Middle frontal gyrus (tissue), 1 donor: ENCODE results near the gene HIVEP3.

ENCODE experiments used
- DNase-seq: peaks from one replicate; pipeline ENCODE4 v3.0.0-alpha.2; 2015; ENCODE audit warnings: low spot score; ENCODE audit errors: extremely low spot score

Gene HIVEP3

DNA sequence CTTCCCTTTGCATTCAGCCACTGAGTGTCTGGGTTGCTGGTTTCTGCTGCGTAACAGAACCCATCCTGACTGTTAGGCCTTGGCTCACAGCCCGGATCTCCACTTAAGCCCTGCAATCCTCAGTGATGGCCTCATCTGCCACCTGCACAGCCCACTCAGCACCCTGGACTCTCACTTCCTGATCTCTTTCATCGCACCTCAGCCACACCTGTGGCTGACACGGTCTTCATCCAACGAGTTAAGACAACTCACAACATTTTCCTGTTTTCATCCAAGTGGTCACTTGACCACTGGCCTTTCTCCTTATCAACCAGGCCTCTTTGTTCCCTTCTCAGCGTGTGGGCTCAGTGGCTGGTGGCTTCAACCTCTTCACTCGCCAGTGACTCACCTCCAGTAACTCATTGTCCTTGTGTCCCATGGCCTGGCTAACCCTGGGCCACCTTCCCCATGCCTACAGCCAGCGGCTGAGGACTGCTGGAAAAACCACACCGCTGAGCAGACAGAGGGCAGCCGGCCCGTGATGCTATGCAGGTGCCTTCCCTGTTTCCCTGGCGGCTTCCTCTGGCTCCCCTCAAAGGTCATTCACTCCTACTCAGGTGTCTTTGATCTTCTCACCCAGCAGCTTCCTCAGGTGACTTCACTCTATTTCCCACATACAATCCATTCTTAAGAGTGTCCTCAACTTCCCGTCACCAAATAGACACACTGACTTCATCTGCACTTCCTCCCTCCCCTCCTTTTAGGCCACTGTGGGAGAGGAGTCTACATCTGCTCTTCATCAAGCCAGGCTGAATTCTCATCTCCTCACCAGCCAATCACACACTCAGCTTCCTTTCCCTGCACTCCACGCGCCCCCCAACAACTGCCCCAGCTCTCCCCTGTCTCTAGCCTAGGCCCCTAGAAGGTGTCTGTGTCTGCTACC, 414.3 kb downstream of the HIVEP3 start:
- no peak for DNase-seq

DNA sequence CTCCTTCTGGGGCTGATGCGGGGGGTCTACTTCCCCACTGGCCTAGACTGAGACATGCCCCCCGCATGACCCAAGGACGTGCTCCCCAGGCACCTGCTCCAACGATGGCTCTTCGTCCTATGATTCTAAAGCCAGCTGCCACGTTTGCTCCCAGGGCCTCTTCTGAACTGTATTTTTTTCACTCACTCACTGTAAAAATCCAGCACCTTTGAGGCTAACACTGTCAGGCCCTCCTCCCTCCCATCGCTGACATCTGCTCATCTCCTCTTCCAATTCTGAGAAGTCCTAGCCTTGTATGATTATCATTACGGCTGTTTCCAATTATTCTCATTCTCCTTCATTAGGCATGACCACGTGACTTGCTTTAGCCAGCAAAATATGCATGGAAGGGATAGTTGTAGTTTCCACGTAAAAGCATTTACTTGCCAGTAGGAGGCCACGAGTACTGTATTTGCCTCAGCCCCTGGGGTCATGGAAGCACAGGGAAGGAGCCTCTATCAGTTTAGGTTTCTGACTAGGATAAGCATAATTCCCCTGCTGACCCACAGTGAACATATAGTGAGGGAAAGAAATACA, 415.1 kb downstream of the HIVEP3 start:
- no peak for DNase-seq

DNA sequence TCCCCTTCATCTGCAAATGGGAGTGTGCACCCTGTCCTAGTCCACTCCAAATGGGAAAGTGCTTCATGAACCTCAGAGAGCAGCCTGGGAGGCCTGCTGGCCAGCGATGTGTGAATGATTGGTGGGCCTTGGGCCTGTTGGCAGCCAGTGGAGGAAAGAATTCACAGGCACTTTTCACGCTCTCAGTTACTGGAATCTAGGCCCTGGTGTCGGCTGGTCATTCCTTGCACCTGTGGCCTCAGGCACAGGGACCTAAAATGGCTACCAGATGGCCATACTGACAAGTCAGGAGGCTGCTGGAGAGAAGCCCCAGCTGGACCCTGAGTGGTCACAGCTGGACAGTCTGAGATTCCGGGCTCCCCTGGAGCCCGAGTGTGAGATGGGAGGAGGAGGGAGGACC, 415.8 kb downstream of the HIVEP3 start:
- DNase-seq: no peak

DNA sequence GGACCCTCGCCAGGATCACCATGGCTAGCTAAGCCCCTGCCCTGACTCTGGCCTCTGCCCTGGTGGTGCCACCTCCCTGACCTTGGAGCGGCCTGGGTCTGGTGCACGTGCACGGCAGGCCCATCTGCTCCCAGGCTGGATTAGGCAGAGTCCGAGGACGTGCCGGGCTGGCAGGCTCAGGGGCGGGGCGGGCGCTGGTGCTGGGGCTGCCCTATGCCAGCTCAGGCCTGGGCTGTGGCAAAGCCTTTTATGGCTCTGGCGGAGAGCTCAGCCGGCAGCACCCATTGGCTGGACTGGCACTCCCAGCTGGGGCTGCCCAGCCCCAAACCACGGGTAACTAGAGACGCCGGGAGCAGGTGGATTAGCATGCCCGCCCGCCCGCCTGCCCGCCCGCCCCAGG, 417.1 kb downstream of the HIVEP3 start:
- no peak for DNase-seq

DNA sequence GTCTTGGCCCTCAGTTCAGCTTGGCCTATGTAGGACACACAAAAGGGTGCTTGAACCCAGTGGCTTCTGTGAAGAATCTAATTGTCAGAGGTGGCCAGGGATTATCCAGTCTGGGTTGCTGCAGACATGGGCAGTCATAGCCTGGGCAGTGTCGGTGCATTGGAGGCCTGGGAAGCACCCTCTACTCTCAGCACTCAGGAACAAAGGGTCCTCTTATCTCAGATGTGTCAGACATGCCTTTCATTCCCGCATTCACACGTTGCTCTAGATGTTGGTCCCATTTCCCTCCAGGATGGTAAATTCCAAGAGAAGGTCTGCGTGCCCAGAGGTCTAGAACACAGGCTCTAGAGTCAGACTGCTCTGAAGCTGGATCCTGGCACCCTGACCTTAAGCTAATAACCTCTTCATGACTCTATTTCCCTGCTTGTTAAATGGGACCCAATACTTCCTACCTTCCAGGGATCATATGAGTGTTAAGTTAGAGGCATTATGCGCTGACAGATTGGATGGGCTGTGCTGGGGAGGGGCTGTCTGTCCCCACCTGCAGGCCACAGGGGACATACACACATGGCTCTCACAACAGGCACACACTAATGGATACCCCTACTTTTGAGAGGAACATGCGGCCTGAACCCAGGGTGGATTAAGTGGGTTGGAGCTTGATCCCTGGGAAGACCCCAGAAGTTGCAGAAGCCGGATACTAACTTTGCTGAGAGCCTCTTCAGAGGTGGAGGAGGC, 417.8 kb downstream of the HIVEP3 start:
- DNase-seq: no peak

DNA sequence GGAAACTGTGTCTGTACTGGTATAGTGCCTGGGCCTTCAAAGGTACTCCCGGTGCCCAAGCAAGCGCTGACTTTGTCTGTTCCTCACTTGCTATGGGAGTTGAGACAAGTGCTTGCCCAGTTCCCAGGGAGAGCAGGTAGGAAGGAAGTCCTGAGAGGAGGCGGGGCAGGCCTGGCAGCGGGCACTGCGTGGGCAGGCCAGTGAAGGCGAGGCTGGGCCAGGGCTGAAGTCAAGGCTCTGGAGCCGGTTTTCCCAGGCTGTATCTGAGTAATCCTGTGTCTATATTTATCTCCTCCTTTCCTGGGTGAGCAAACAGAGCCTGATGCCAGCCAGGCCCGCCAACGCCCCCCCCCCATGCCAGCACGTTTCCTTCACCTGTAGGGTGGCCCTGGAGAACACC, 418.3 kb downstream of the HIVEP3 start:
- no peak for DNase-seq

DNA sequence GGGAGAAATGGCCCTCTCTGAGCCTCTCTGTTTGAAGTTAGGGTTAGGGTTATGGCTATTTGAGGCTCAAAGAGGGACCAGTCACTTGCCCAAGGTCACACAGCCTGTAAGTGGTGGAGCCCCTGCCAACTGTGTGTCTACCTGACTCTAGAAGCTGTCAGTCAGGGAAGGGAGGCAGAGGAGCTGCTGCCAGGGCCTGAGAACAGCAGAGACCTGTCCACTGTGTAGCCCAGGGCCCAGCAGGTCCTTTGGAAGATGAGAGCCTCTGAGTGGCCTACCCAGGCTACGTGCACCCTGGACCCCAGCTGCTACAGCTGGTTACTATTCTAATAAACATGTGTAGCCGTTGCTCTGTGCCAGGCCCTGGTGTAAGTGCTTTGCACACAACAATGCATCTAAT, 419.1 kb downstream of the HIVEP3 start:
- no peak for DNase-seq

DNA sequence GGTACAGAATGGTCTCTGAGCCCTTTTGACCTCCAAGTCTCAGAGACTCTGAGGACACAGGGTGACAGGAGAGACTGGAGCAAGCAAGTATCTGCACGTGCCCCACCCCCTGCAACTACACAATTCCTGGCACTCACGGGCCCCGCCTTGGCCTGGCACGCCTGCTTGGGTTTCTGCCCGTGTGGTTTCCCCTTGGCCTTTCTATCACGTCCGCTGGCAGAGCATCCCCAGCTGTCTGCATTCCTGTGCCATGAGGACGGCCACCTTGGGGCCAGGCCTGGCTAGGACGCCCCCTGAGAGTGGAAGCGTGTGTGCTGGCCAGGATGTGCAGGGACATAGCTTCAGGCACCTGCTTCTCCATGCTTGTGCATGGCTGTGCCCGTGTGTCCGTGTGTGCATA, 419.9 kb downstream of the HIVEP3 start:
- DNase-seq: no peak

DNA sequence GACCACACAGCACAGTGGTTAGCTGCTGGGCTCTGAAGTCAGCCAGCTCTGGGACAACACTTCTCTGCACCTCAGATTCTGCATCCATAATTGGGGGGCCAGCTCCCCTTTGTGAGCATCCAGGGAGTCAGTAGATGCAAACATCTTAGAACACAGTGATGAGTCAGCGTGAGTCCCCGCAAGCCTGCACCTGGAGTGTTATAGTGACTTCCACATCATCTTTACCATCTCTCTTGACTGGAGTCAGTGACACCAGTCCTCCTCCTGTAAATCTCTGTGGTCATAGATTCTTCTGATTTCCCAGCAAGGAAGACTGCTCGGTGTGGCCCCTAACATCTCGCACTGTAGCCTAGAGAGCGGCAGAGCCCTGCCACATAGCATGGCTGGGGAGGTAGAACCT, 420.3 kb downstream of the HIVEP3 start:
- no peak for DNase-seq

DNA sequence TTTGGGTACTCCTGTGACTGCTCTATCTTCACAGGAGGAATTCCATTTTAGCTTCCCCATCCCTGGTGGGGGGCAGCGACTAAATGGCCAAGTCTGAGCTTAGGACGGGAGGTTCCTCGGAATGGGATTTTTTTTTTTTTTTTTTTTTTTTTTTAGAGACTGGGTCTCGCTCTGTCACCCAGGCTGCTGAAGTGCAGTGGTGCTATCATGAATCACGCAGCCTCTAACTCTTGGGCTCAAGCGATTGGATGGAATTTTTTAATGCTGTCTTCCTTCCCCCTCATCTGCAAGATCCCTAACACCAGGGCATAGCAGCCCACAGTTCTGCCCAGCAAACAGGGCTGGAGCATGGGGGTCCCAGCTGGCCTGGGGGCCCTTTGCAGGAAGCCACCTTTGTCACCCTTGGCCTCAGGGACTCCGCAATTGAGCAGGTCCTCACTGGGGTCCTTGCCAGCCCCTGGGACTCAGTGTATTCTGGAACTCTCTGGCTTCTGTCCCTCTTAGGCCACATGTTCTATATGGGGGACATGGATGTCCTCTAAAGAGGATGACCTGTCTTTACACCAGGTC, 421.2 kb downstream of the HIVEP3 start:
- DNase-seq: no peak

DNA sequence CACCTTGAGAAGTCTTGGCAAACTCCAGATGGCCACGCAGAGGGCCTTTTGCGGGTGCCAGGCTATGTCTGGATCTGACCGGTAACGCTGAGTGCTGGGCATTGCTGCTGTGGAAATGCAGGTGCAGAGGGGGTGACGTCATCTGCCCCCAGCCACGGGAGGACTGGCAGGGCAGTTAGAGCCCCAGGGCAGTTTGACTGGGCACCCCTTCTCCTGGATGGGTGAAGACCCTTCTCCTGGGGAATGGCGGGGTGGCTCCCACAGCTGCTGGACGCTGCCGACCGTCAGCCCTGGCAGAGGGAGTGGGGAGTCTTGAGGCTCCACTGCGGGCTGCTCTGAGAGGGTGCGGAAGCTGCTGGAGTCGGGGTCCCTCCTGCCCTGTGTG, 421.7 kb downstream of the HIVEP3 start:
- DNase-seq: no peak

DNA sequence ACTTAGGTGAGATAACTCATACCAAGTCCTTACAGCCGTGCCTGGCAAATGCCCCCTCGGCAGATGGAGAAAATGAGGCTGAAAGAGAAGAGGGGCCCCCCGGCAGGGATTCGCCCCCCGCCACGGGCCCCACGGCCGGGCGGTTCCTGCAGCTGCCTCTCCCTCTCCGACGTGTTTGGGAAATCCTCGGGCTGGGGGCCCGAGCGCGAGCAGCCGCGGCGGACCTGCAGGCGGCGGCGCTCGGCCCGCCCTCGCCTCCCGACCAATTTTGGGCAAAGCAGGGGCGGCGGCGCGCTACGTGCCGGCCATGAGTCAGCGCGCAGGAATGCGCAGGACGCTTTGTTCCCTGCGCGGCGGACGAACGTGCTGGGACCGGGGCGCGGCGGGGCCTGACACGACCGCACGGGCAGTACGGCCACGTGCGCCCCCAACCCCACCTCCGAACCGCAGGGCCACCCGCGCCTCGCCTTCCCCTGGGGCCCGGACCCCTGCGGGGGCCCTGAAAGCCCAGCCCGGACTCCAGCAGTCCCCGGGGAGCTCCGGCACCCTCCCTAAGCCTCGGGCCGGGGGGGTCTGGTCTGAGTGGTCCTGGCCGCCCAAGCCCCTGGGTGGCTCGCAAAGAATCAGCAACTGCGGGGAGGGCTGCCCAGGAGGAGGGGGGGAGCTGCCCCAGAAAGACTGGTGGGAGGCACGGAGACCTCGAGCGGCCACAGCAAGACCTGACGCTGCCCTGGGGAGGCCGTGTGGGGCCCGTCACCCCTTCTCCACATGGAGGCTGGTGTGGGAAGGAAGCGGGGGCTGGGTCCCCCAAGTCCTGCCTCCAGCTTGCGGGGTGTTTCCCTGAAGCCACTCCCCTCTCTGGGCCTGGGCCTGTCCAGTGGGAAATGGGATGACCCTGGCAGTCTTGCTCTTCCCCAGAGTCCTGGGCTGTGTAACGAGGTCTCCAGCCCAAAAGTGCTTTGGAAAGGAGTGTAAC, 422.4 kb downstream of the HIVEP3 start:
- DNase-seq: peak; percentile 31

DNA sequence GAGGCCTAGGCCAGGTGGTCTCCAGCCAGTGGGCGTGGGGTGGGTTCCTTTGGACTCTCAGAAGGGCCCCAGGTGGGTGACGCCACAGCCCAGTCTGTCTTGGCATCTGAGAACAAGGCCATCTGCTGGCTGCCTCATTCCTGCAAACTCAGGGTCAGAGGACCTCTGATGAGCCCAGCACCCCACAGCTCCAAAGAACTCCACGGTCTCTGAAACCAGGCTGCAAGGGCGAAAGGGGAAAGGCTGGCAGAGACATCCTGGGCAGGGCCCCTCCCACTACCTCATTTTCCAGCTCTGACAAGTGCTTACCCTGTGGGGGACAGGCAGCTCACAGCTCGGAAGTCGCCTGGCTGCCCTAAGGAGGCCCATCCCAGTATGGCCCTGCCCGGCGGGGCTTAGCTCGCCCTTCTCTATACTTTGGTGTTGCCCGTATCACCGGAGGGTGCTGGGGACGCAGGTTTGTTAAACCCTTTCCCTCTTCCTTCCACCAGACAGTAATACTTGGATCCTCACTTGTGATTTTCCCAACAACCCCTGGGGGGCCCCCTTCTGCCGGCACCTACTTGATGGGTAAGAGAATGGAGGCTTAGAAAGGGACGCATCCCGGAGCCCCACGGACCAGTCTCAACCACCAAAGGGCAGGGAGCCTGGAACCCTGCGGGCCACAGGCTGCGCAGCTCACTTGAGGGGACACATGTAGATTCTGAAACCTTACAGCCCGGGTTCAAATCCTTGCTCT, 423.3 kb downstream of the HIVEP3 start:
- no peak for DNase-seq

DNA sequence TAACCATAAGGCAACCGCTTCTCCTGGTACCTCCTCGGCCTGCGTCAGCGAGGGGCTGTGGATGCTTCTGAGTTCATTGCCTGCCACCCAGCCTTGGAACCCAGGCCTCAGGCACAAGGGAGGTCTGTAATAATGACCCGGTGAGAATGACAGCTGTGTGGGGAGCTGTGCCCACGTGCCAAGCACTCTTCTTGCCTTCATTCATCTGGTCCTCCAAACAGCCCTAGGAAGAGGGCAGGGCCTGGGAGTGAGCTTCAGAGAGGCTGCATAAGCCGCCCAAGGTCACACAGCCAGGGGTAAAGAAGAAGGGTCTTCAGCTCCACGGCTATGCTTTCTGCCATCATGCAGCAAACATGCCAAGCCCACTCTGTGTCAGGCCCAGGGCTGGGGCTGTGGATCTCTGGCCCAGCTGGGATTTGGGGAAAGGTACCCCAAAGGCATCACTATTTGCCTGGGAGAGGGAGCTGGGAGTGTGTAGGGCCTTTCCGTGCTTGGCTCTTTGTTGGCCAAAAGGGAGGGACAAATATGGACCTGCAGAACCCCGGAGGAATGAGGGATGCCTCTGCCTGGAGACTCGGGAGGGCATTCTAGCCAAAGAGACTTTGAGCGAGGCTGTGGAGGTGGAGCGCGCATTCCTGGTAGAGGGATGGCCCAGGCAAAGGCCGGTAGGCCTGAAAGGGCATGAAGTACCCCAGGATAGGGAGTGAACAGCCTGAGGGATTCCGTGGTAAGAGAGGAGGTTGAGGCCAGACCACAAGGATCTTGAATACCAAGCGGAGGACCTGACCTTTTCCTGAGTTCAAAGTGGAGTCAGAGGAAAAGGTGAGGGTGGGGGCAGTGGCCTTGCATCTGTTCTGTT, 424.1 kb downstream of the HIVEP3 start:
- no peak for DNase-seq

DNA sequence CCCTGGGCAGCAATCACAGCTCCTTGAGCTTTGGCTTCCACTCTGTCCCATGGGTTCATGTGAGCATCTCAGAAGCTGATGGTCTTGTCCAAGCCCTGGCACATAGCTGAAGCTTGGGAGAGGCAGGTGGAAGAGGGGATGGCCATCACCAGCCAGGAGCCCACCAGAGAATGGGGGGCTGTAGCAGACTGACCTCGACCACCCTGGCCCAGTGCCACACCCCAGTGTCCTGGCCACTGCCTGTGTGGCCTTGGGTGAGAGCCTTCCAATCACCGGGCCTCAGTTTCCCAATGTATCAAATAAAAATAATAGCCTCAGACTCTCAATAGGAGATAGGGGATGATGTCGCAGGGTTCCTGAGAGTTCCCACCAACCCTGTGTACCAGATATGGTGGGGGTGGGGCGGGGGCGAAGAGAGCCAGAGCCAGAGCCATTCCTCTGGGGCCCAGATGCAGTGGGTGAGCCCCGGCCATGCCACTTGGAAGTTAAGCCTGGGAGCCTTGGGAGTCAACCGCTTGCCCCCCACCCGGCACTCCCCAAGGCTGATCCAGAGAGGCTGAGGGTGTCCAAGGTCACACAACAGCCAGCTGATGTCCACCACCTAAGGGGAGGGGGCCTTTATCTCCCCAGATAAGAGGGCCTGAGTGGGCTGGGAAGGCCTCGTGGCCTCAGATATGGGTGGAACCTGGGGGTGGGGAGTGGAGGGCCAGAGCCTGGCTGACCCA, 424.9 kb downstream of the HIVEP3 start:
- no peak for DNase-seq

DNA sequence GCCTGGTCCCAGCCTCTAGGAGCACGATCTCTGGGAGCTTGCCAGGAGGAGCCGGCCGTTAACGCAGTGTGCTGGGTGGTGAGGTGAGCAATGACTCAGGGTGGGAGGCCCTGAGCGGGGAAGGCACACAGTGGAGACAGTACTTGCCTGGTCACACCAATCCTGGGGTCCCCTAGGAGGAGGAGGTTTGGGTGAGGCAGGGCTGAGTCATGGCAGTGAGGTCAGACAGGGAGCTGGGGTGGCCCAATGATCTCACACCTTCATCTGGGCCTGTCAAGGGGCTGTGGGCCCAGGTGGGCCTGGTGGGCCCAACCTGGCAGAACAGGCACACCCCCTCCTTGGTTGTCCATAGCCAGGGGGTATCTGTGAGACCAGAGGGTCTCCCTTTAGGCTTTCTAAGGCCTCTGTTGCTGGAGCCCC, 425.6 kb downstream of the HIVEP3 start:
- no peak for DNase-seq

DNA sequence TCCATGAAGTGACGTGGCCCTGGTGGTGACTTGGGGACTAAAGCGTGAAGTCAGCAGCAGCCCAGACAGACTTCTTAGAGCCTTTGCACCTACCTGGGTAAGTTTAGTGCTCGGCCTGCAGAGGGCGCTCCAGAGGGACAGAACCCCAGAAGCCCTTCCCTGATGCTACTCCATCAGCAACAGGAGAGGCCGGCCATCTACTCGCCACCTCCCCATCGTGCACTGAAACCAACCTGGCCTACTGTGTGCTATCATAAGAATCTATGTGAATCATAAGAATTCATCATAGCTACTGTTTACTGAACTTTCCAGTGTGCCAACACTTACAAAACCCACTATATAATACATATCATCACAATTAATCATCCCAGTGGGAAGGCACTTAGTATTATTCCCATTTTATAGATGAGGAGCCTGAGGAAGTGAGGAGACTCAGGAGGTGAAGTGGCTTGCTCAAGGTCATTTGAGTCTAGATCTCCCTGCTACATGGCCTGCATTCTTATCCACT, 426.3 kb downstream of the HIVEP3 start:
- no peak for DNase-seq

DNA sequence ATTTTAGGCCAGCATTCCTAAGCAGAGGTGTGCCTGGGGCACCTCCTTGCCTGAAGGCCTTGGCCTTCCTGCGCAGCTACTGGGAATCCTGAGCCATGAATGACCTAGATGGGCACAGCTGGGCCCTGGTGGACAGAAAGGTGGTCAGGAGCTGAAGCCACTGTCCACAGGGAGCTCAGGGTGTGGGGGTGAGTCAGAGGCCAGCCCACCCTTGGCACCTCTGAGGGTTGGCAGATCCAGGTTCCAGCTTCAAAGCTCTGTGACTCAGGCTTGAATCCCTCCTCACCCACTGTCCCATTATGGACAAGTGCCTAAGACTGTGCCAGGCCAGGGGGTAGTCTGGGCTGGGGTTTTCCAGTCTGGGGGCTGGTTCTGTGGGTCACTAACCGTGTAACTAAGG, 427.8 kb downstream of the HIVEP3 start:
- no peak for DNase-seq
